ENCODE measurements around the gene MOB3B. TPM values are rescaled to one million over a fixed set of nuclear protein-coding genes. Genes with fewer than 3 reads are reported as not detected.

Gene MOB3B
- total and polyA plus RNA-seq, 10 of the 15 experiments (the other 5 are each of a cell fraction or from before 2014, with no cell fraction given), result 0.44 to 2.7 (median 0.91) TPM

GRCh38 chr9:27533311-27533710 lies 3.7 kb upstream of the MOB3B start:
- no peak for ATAC-seq
- no peak overlapping the region for H2AFZ ChIP-seq (ENCODE audit: control insufficient read depth, low read depth, low read length)
- no peak overlapping the region for H3K4me3 ChIP-seq
- POLR2A ChIA-PET, result interaction anchor here (0.9 to 1.7 kb wide), 3 partner anchors 9 to 200 kb away, joined by 3 to 5 read pairs (median 3); no protein-coding TSS in a partner anchor
- no peaks in the 10 kb centered on the region for H3K9me3 ChIP-seq (replicated peaks; ENCODE audit: control insufficient read depth, insufficient read depth, low read length)
- no peaks in the 10 kb centered on the region for H3K27me3 ChIP-seq (replicated peaks in 1 of 2; ENCODE audit: control insufficient read depth in 2 of 2, insufficient read depth in 2 of 2, low read length in 1 of 2)
- no peak for FAIRE-seq
- BruUV-seq (replicated peaks), result no TSS peak
- intact Hi-C loops (cut with micrococcal nuclease; ENCODE audit: unreplicated experiment), result no loop called here
- TF ChIP-seq TARDBP (IDR thresholded peaks at IDR 0.05; ENCODE audit: borderline replicate concordance) (no peak), NFYA (IDR thresholded peaks at IDR 0.05; ENCODE audit: borderline replicate concordance, low read depth, low read length) (no peak), MEF2B (IDR thresholded peaks at IDR 0.05; ENCODE audit: partially characterized antibody, poor library complexity, severe bottlenecking) (no peak), SREBF1 (IDR thresholded peaks at IDR 0.05; ENCODE audit: low read length) (no peak), SP1 (IDR thresholded peaks at IDR 0.05; ENCODE audit: low read depth, low read length) (no peak), TCF7 (IDR thresholded peaks at IDR 0.05; ENCODE audit: borderline replicate concordance) (no peak), LARP7 (IDR thresholded peaks at IDR 0.05) (no peak), BMI1 (IDR thresholded peaks at IDR 0.05; ENCODE audit: borderline replicate concordance) (no peak), POLR2AphosphoS5 (IDR thresholded peaks at IDR 0.05; ENCODE audit: low read length) (no peak), RELA (IDR thresholded peaks at IDR 0.05; ENCODE audit: borderline replicate concordance, partially characterized antibody) (no peak)
- TF ChIP-seq, protein P1, sequence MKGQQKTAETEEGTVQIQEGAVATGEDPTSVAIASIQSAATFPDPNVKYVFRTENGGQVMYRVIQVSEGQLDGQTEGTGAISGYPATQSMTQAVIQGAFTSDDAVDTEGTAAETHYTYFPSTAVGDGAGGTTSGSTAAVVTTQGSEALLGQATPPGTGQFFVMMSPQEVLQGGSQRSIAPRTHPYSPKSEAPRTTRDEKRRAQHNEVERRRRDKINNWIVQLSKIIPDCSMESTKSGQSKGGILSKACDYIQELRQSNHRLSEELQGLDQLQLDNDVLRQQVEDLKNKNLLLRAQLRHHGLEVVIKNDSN (IDR thresholded peaks at IDR 0.05; ENCODE audit: borderline replicate concordance, extremely low read length, insufficient read depth, low read depth, low read length), result no peak
- TF ChIP-seq, protein P2, sequence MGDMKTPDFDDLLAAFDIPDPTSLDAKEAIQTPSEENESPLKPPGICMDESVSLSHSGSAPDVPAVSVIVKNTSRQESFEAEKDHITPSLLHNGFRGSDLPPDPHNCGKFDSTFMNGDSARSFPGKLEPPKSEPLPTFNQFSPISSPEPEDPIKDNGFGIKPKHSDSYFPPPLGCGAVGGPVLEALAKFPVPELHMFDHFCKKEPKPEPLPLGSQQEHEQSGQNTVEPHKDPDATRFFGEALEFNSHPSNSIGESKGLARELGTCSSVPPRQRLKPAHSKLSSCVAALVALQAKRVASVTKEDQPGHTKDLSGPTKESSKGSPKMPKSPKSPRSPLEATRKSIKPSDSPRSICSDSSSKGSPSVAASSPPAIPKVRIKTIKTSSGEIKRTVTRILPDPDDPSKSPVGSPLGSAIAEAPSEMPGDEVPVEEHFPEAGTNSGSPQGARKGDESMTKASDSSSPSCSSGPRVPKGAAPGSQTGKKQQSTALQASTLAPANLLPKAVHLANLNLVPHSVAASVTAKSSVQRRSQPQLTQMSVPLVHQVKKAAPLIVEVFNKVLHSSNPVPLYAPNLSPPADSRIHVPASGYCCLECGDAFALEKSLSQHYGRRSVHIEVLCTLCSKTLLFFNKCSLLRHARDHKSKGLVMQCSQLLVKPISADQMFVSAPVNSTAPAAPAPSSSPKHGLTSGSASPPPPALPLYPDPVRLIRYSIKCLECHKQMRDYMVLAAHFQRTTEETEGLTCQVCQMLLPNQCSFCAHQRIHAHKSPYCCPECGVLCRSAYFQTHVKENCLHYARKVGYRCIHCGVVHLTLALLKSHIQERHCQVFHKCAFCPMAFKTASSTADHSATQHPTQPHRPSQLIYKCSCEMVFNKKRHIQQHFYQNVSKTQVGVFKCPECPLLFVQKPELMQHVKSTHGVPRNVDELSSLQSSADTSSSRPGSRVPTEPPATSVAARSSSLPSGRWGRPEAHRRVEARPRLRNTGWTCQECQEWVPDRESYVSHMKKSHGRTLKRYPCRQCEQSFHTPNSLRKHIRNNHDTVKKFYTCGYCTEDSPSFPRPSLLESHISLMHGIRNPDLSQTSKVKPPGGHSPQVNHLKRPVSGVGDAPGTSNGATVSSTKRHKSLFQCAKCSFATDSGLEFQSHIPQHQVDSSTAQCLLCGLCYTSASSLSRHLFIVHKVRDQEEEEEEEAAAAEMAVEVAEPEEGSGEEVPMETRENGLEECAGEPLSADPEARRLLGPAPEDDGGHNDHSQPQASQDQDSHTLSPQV (IDR thresholded peaks at IDR 0.05), result no peak
- H3K79me2 ChIP-seq (ENCODE audit: control insufficient read depth, insufficient read depth, low read length), result no peaks in the 10 kb centered on the region
- no peak overlapping the region for H3K9ac ChIP-seq (ENCODE audit: control insufficient read depth, insufficient read depth, low read length)
- no peak overlapping the region for H3K27ac ChIP-seq (ENCODE audit: control insufficient read depth, insufficient read depth)
- no peaks in the 10 kb centered on the region for H3K36me3 ChIP-seq (ENCODE audit: control insufficient read depth in 2 of 2, insufficient read depth in 2 of 2, low read length in 1 of 2)
- CTCF ChIA-PET, result interaction anchor here (0.5 to 7.9 kb wide), 5 partner anchors 14 to 205 kb away, joined by 4 to 116 read pairs (median 5); no protein-coding TSS in a partner anchor
- no peak overlapping the region for H3K4me2 ChIP-seq (ENCODE audit: control insufficient read depth, insufficient read depth)
- H4K20me1 ChIP-seq (ENCODE audit: control insufficient read depth, insufficient read depth), result no peaks in the 10 kb centered on the region
- H3K4me1 ChIP-seq (ENCODE audit: control insufficient read depth, insufficient read depth, low read length), result no peaks in the 10 kb centered on the region; the same call in 1 of the 2 replicates
- no peak for DNase-seq (ENCODE audit: low read depth, low spot score)
- SMC1A ChIA-PET (ENCODE audit: uncharacterized antibody, unreplicated experiment), result interaction anchor here (0.8 to 11.1 kb wide), 13 partner anchors 9 to 381 kb away, joined by 3 to 89 read pairs (median 3); partner anchors contain the start of gene IFNK
- in situ Hi-C loops (cut with MboI), result no loop called here
- RAD21 ChIA-PET (ENCODE audit: unreplicated experiment), result interaction anchor here (1.0 to 5.9 kb wide), 3 partner anchors 12 to 199 kb away, joined by 3 to 97 read pairs (median 6); no protein-coding TSS in a partner anchor
- WGBS (ENCODE audit: insufficient coverage, insufficient replicate concordance, low lambda C conversion rate, missing lambda C conversion rate), result 46% methylated on average over 1 of the region's 1 CpG

All from GM12878 (cell line).